ENCODE results near the gene TMEM82. TPM values are rescaled to one million over a fixed set of nuclear protein-coding genes. Genes with fewer than 3 reads are reported as not detected.

TMEM82 gene
- total RNA-seq, 2 experiments from 2014 or later: not detected

DNA sequence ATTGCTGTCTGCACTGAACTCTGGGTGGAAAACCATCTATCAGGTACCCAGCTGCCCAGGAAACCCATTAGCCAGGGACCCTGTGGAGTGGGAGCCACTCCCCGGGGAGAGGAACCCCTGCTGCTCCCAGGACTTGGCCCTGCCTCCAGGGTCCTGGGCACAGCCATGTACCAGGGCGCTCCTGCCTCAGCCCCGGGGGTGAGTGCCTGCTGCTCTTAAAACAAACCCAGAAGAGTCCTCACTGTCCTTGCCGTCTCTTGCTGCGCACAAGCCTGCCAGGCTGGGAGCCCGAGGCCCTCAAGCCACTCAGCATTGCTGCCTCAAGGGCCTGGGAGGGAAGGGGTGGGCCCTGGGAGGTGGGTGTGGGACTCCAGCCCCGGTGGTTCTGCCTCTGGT, 9.6 kb upstream of the TMEM82 start:
- peaks cover 7% of the 10 kb centered on the region; the same call in 1 of the 2 replicates for H3K36me3 ChIP-seq (ENCODE audit: insufficient read depth, low read length)
- H3K4me1 ChIP-seq (ENCODE audit: insufficient read depth, low read length, poor library complexity, severe bottlenecking): no peaks in the 10 kb centered on the region
- H3K4me3 ChIP-seq (ENCODE audit: low read depth, low read length, poor library complexity, severe bottlenecking): no peak overlapping the region
- no peak for DNase-seq (ENCODE audit: low spot score)
- TF ChIP-seq EZH2phosphoT487 (IDR thresholded peaks at IDR 0.05; ENCODE audit: borderline replicate concordance, low read depth, low read length) (no peak), CTCF (conservative IDR thresholded peaks at IDR 0.05; ENCODE audit: low read length) (no peak)
- intact Hi-C loops (cut with micrococcal nuclease; ENCODE audit: unreplicated experiment): no loop called here
- H3K9me2 ChIP-seq (ENCODE audit: insufficient read depth, low read length): no peaks in the 10 kb centered on the region
- ChIA-PET POLR2A (interaction anchor here (0.6 kb wide), 1 partner anchor 21 kb away, joined by 3 read pairs; no protein-coding TSS in a partner anchor), CTCF (ENCODE audit: unreplicated experiment) (no interaction called here)
- H3K4me2 ChIP-seq (ENCODE audit: low read length): no peak overlapping the region
- H3K9me3 ChIP-seq (ENCODE audit: low read length): no peaks in the 10 kb centered on the region
- no TSS peak for BruUV-seq (replicated peaks)
- no peaks in the 10 kb centered on the region for H4K20me1 ChIP-seq (ENCODE audit: insufficient read depth, low read length)
- no peak overlapping the region for H3K27ac ChIP-seq (ENCODE audit: low read depth, low read length, poor library complexity, severe bottlenecking)
- H2AFZ ChIP-seq (ENCODE audit: low read length): no peak overlapping the region
- no peaks in the 10 kb centered on the region for H3K79me2 ChIP-seq (ENCODE audit: insufficient read depth, low read depth, low read length)

DNA sequence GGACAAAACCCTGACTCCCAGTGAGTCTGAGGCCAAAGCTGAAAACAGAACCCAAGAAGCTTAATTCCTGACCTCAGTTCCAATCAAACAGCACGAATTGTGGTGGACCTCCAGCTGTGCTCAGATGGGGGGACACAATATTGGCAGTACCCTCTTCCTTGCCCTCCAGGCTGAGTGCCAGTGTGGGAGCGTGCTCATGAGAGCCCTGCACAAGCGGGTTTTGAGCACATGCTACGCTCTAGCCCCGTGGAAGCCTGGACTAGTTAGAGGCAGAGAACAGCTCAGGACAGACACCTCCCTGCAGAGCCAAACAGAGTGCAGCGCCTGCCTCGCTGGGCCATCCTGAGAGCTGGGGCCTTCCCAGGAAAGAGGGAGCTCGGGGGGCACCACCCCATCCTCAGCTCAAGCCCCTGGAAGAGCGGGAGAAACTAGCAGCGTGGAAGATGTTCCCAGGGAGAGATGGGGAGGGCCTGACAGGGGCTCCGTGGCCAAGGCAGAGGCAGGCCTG, 9.0 kb upstream of the TMEM82 start:
- H3K9me3 ChIP-seq (ENCODE audit: low read length): no peaks in the 10 kb centered on the region
- H3K4me2 ChIP-seq (ENCODE audit: low read length): no peak overlapping the region
- peaks cover 3% of the 10 kb centered on the region; the same call in 1 of the 2 replicates for H3K36me3 ChIP-seq (ENCODE audit: insufficient read depth, low read length)
- no peaks in the 10 kb centered on the region for H3K4me1 ChIP-seq (ENCODE audit: insufficient read depth, low read length, poor library complexity, severe bottlenecking)
- DNase-seq (ENCODE audit: low spot score): no peak
- TF ChIP-seq CTCF (conservative IDR thresholded peaks at IDR 0.05; ENCODE audit: low read length) (no peak), EZH2phosphoT487 (IDR thresholded peaks at IDR 0.05; ENCODE audit: borderline replicate concordance, low read depth, low read length) (no peak)
- H3K4me3 ChIP-seq (ENCODE audit: low read depth, low read length, poor library complexity, severe bottlenecking): no peak overlapping the region
- no peaks in the 10 kb centered on the region for H3K79me2 ChIP-seq (ENCODE audit: insufficient read depth, low read depth, low read length)
- ChIA-PET POLR2A (interaction anchor here (0.6 kb wide), 1 partner anchor 21 kb away, joined by 3 read pairs; no protein-coding TSS in a partner anchor), CTCF (ENCODE audit: unreplicated experiment) (interaction anchor here (0.6 kb wide), 2 partner anchors 37 to 234 kb away, joined by 3 read pairs; no protein-coding TSS in a partner anchor)
- no peaks in the 10 kb centered on the region for H3K9me2 ChIP-seq (ENCODE audit: insufficient read depth, low read length)
- no peak overlapping the region for H3K27ac ChIP-seq (ENCODE audit: low read depth, low read length, poor library complexity, severe bottlenecking)
- H2AFZ ChIP-seq (ENCODE audit: low read length): no peak overlapping the region
- no TSS peak for BruUV-seq (replicated peaks)
- intact Hi-C loops (cut with micrococcal nuclease; ENCODE audit: unreplicated experiment): no loop called here
- H4K20me1 ChIP-seq (ENCODE audit: insufficient read depth, low read length): no peaks in the 10 kb centered on the region

- POLR2A ChIA-PET: no interaction called here
- H3K36me3 ChIP-seq (ENCODE audit: insufficient read depth, low read length): peaks cover 3% of the 10 kb centered on the region; the same call in 1 of the 2 replicates
- BruUV-seq (replicated peaks): no TSS peak
Measured at GRCh38 chr1:15733726-15734226, 8.5 kb upstream of the TMEM82 start.

More at GRCh38 chr1:15733726-15734226, 8.5 kb upstream of the TMEM82 start:
- Histone ChIP-seq H3K4me1 (ENCODE audit: insufficient read depth, low read length, poor library complexity, severe bottlenecking) (no peaks in the 10 kb centered on the region), H3K27ac (ENCODE audit: low read depth, low read length, poor library complexity, severe bottlenecking) (no peak overlapping the region), H3K79me2 (ENCODE audit: insufficient read depth, low read depth, low read length) (no peaks in the 10 kb centered on the region), H3K9me2 (ENCODE audit: insufficient read depth, low read length) (no peaks in the 10 kb centered on the region), H2AFZ (ENCODE audit: low read length) (no peak overlapping the region), H3K9me3 (ENCODE audit: low read length) (no peaks in the 10 kb centered on the region), H3K4me3 (ENCODE audit: low read depth, low read length, poor library complexity, severe bottlenecking) (no peak overlapping the region), H3K4me2 (ENCODE audit: low read length) (no peak overlapping the region), H4K20me1 (ENCODE audit: insufficient read depth, low read length) (no peaks in the 10 kb centered on the region)
- DNase-seq (ENCODE audit: low spot score): no peak
- CTCF ChIA-PET (ENCODE audit: unreplicated experiment): interaction anchor here (0.6 kb wide), 2 partner anchors 37 to 233 kb away, joined by 3 read pairs; no protein-coding TSS in a partner anchor
- TF ChIP-seq CTCF (conservative IDR thresholded peaks at IDR 0.05; ENCODE audit: low read length) (no peak), EZH2phosphoT487 (IDR thresholded peaks at IDR 0.05; ENCODE audit: borderline replicate concordance, low read depth, low read length) (no peak)
- intact Hi-C loops (cut with micrococcal nuclease; ENCODE audit: unreplicated experiment): no loop called here
